Ecto neural progenitor cell (in vitro differentiated cells): ENCODE results near the gene ATP6V0A1.

Experiments used
- DNase-seq: peaks from one replicate; pipeline ENCODE4 v3.0.0-alpha.2; 2018; ENCODE audit warnings: low spot score

The ATP6V0A1 gene

GRCh38 chr17:42562388-42563142 lies 103.9 kb downstream of the ATP6V0A1 start:
- no peak for DNase-seq

- no peak for DNase-seq
These were observed 104.4 kb downstream of the ATP6V0A1 start for GRCh38 chr17:42563143-42563509.

- DNase-seq = no peak
These were observed 104.9 kb downstream of the ATP6V0A1 start for GRCh38 chr17:42563543-42563942.

- no peak for DNase-seq
These were observed 105.3 kb downstream of the ATP6V0A1 start for GRCh38 chr17:42563950-42564349.

DNA sequence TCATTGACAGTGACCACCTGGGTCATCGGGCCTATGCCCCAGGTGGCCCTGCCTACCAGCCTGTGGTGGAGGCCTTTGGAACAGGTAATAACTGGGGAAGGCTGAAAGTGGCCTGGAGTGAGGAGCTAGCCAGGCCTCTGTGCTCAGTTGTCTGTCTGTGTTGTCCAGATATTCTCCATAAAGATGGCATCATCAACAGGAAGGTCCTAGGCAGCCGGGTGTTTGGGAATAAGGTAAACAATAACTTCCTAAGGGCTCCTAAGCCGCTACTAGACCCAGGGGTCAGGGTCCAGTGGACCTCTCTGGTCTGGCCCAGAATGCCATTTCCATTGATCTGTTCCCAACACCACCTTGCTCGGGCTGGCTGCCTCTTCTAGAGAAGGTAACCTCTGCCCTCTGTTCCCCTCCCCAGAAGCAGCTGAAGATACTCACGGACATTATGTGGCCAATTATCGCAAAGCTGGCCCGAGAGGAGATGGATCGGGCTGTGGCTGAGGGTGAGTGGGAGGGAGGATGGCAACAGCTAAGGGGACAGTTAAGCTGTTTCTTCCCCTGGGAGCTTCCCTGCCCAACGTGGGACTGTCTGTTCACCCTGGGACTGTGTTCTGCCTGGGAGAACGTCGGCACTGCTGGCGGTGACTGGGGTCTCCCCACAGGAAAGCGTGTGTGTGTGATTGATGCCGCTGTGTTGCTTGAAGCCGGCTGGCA lies 106.3 kb downstream of the ATP6V0A1 start:
- no peak for DNase-seq

DNA sequence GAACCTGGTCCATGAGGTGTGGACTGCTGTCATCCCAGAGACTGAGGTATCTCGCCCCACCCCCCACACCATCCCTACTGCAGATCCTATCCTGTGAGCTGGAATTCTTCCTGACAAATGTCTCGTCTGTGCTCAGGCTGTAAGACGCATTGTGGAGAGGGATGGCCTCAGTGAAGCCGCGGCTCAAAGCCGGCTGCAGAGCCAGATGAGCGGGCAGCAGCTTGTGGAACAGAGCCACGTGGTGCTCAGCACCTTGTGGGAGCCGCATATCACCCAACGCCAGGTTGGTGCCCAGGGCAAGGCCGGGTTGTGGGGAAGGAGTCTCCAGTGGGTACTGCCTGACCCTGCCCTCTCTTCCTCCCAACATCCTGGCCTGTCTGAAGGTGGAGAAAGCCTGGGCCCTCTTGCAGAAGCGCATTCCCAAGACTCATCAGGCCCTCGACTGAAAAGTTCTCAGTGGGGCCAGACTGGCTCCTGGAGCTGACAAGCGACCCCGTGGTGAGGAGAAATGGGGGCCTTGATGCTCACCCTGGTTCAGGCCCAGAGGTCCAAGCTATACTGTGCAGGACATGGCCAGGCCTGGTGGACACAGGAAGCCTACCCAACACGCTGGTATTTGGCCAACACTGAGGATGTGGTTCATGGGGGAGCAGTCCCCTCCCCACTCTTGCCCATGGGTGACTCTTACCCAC lies 107.0 kb downstream of the ATP6V0A1 start:
- DNase-seq = no peak

GRCh38 chr17:42566215-42566882 lies 107.7 kb downstream of the ATP6V0A1 start:
- no peak for DNase-seq

DNA sequence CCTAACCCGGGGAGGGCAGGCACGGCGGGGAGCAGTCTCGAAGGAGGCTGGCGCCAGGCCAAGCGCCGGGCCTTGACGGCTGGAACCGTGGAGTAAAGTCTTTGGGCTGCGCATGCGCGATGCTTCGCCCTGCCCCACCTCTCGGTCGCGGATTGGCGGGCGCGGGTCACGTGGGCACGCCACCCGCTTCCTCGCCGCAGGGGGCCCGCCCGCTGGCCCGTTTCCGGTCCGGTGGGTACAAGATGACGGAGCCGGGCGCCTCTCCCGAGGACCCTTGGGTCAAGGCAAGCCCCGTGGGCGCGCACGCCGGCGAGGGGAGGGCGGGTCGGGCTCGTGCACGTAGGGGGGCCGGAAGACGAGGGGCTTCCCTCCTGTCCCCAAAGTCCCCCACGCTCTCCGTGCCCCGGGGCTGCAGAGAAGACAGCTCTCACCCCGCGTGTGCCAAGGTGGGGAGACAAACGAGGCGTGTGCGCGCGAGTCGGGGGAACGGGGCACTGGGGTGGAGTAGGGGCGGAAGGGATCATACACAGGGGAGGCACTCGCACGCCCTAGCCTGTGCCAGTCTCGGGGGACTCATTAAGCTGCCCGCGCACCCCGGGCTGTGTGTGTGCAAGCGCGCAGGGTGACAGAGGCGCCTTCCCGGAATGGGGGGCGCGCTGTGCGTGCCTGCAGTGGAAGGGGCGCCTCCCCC lies 108.3 kb downstream of the ATP6V0A1 start, which contains the start of gene MLX:
TSS of gene MLX (plus strand) at position 218 of the 691 bp plus-strand sequence. CDS start at position 243, 25 bp downstream.
- peak; percentile 98 for DNase-seq

- no peak for DNase-seq
These were observed 109.8 kb downstream of the ATP6V0A1 start for GRCh38 chr17:42568341-42569111.

GRCh38 chr17:42571435-42572225 lies 113.0 kb downstream of the ATP6V0A1 start:
- DNase-seq = no peak
